ENCODE data around the gene THOC2. TPM values are rescaled to one million over a fixed set of nuclear protein-coding genes. Genes with fewer than 3 reads are reported as not detected.
"Not testable (repeated sequence)": the region's sequence is repeated elsewhere in the genome, so short reads cannot be mapped to it uniquely, and the experiment has no call there.

THOC2 gene
- 49.1 TPM for total RNA-seq

GRCh38 chrX:123732670-123733363 lies at the start of gene THOC2:
TSS of gene THOC2 (minus strand) at chrX:123733052. CDS start at chrX:123733022, 30 bp downstream.
- H3K27ac ChIP-seq (ENCODE audit: low read depth, low read length) = peak within 1 kb of the TSS; percentile 84
- peak within 1 kb of the TSS; percentile 79 to 83 (median 80) for H3K4me3 ChIP-seq (ENCODE audit: low read length in 3 of 3)
- H3K27me3 ChIP-seq (ENCODE audit: control insufficient read depth in 3 of 3, insufficient read depth in 3 of 3, low read length in 3 of 3) = no peaks in the 10 kb centered on the region
- no peaks in the 10 kb centered on the region for H3K36me3 ChIP-seq (ENCODE audit: control insufficient read depth in 3 of 3, insufficient read depth in 3 of 3, low read length in 3 of 3)
- H3K9ac ChIP-seq (ENCODE audit: low read depth in 1 of 3, low read length in 3 of 3) = peak within 1 kb of the TSS; percentile 77 to 85 (median 81)
- H3K4me1 ChIP-seq (ENCODE audit: control insufficient read depth in 3 of 3, insufficient read depth in 3 of 3, low read length in 3 of 3) = peaks cover 0 to 10% (median 6%) of the 10 kb centered on the region in 3 donors
- no peaks in the 10 kb centered on the region for H3K9me3 ChIP-seq (ENCODE audit: control insufficient read depth in 3 of 3, low read length in 3 of 3)

GRCh38 chrX:123781786-123782185 lies 48.9 kb upstream of the THOC2 start:
- not testable (repeated sequence) for H3K27ac ChIP-seq (ENCODE audit: low read depth, low read length); H3K4me1 ChIP-seq (ENCODE audit: control insufficient read depth in 3 of 3, insufficient read depth in 3 of 3, low read length in 3 of 3); H3K9ac ChIP-seq (ENCODE audit: low read depth in 1 of 3, low read length in 3 of 3); H3K9me3 ChIP-seq (ENCODE audit: control insufficient read depth in 3 of 3, low read length in 3 of 3); H3K27me3 ChIP-seq (ENCODE audit: control insufficient read depth in 3 of 3, insufficient read depth in 3 of 3, low read length in 3 of 3); H3K4me3 ChIP-seq (ENCODE audit: low read length in 3 of 3); H3K36me3 ChIP-seq (ENCODE audit: control insufficient read depth in 3 of 3, insufficient read depth in 3 of 3, low read length in 3 of 3)

GRCh38 chrX:123779908-123780396 lies 47.1 kb upstream of the THOC2 start:
- Histone ChIP-seq H3K9me3 (ENCODE audit: control insufficient read depth in 3 of 3, low read length in 3 of 3) (no peaks in the 10 kb centered on the region), H3K36me3 (ENCODE audit: control insufficient read depth in 3 of 3, insufficient read depth in 3 of 3, low read length in 3 of 3) (no peaks in the 10 kb centered on the region), H3K27ac (ENCODE audit: low read depth, low read length) (no peak overlapping the region)

GRCh38 chrX:123773258-123773988 lies 40.6 kb upstream of the THOC2 start:
- no peaks in the 10 kb centered on the region for H3K27me3 ChIP-seq (ENCODE audit: control insufficient read depth in 3 of 3, insufficient read depth in 3 of 3, low read length in 3 of 3)
- no peaks in the 10 kb centered on the region for H3K9me3 ChIP-seq (ENCODE audit: control insufficient read depth in 3 of 3, low read length in 3 of 3)
- H3K4me1 ChIP-seq (ENCODE audit: control insufficient read depth in 3 of 3, insufficient read depth in 3 of 3, low read length in 3 of 3) = no peaks in the 10 kb centered on the region
- no peak overlapping the region for H3K27ac ChIP-seq (ENCODE audit: low read depth, low read length)
- no peaks in the 10 kb centered on the region for H3K36me3 ChIP-seq (ENCODE audit: control insufficient read depth in 3 of 3, insufficient read depth in 3 of 3, low read length in 3 of 3)
- no peak overlapping the region for H3K4me3 ChIP-seq (ENCODE audit: low read length in 3 of 3)
- H3K9ac ChIP-seq (ENCODE audit: low read depth in 1 of 3, low read length in 3 of 3) = no peak overlapping the region

More at GRCh38 chrX:123779908-123780396, 47.1 kb upstream of the THOC2 start:
- H3K4me1 ChIP-seq (ENCODE audit: control insufficient read depth in 3 of 3, insufficient read depth in 3 of 3, low read length in 3 of 3) = no peaks in the 10 kb centered on the region
- H3K27me3 ChIP-seq (ENCODE audit: control insufficient read depth in 3 of 3, insufficient read depth in 3 of 3, low read length in 3 of 3) = no peaks in the 10 kb centered on the region
- H3K9ac ChIP-seq (ENCODE audit: low read depth in 1 of 3, low read length in 3 of 3) = no peak overlapping the region
- H3K4me3 ChIP-seq (ENCODE audit: low read length in 3 of 3) = no peak overlapping the region

- no peak overlapping the region for H3K27ac ChIP-seq (ENCODE audit: low read depth, low read length)
- no peaks in the 10 kb centered on the region for H3K4me1 ChIP-seq (ENCODE audit: control insufficient read depth in 3 of 3, insufficient read depth in 3 of 3, low read length in 3 of 3)
Measured at GRCh38 chrX:123771449-123772064, 38.7 kb upstream of the THOC2 start.

GRCh38 chrX:123764967-123765871 lies 32.4 kb upstream of the THOC2 start:
- H3K9ac ChIP-seq (ENCODE audit: low read depth in 1 of 3, low read length in 3 of 3) = peak overlapping the region in 1 of 3 donors; percentile 45
- H3K27ac ChIP-seq (ENCODE audit: low read depth, low read length) = no peak overlapping the region
- H3K4me3 ChIP-seq (ENCODE audit: low read length in 3 of 3) = peak overlapping the region; percentile 65 to 70 (median 66)
- H3K36me3 ChIP-seq (ENCODE audit: control insufficient read depth in 3 of 3, insufficient read depth in 3 of 3, low read length in 3 of 3) = no peaks in the 10 kb centered on the region
- no peaks in the 10 kb centered on the region for H3K4me1 ChIP-seq (ENCODE audit: control insufficient read depth in 3 of 3, insufficient read depth in 3 of 3, low read length in 3 of 3)
- H3K9me3 ChIP-seq (ENCODE audit: control insufficient read depth in 3 of 3, low read length in 3 of 3) = no peaks in the 10 kb centered on the region
- H3K27me3 ChIP-seq (ENCODE audit: control insufficient read depth in 3 of 3, insufficient read depth in 3 of 3, low read length in 3 of 3) = no peaks in the 10 kb centered on the region

More at GRCh38 chrX:123771449-123772064, 38.7 kb upstream of the THOC2 start:
- H3K9ac ChIP-seq (ENCODE audit: low read depth in 1 of 3, low read length in 3 of 3) = no peak overlapping the region
- H3K9me3 ChIP-seq (ENCODE audit: control insufficient read depth in 3 of 3, low read length in 3 of 3) = no peaks in the 10 kb centered on the region
- no peaks in the 10 kb centered on the region for H3K36me3 ChIP-seq (ENCODE audit: control insufficient read depth in 3 of 3, insufficient read depth in 3 of 3, low read length in 3 of 3)
- H3K27me3 ChIP-seq (ENCODE audit: control insufficient read depth in 3 of 3, insufficient read depth in 3 of 3, low read length in 3 of 3) = no peaks in the 10 kb centered on the region
- H3K4me3 ChIP-seq (ENCODE audit: low read length in 3 of 3) = no peak overlapping the region

GRCh38 chrX:123759849-123760248 lies 27.0 kb upstream of the THOC2 start:
- H3K9me3 ChIP-seq (ENCODE audit: control insufficient read depth in 3 of 3, low read length in 3 of 3); H3K27me3 ChIP-seq (ENCODE audit: control insufficient read depth in 3 of 3, insufficient read depth in 3 of 3, low read length in 3 of 3): not testable (repeated sequence)

GRCh38 chrX:123757794-123758193 lies 24.9 kb upstream of the THOC2 start:
- H3K4me3 ChIP-seq (ENCODE audit: low read length in 3 of 3); H3K9me3 ChIP-seq (ENCODE audit: control insufficient read depth in 3 of 3, low read length in 3 of 3); H3K27ac ChIP-seq (ENCODE audit: low read depth, low read length); H3K4me1 ChIP-seq (ENCODE audit: control insufficient read depth in 3 of 3, insufficient read depth in 3 of 3, low read length in 3 of 3); H3K9ac ChIP-seq (ENCODE audit: low read depth in 1 of 3, low read length in 3 of 3); H3K36me3 ChIP-seq (ENCODE audit: control insufficient read depth in 3 of 3, insufficient read depth in 3 of 3, low read length in 3 of 3); H3K27me3 ChIP-seq (ENCODE audit: control insufficient read depth in 3 of 3, insufficient read depth in 3 of 3, low read length in 3 of 3): not testable (repeated sequence)

More at GRCh38 chrX:123759849-123760248, 27.0 kb upstream of the THOC2 start:
- not testable (repeated sequence) for H3K4me3 ChIP-seq (ENCODE audit: low read length in 3 of 3); H3K27ac ChIP-seq (ENCODE audit: low read depth, low read length); H3K9ac ChIP-seq (ENCODE audit: low read depth in 1 of 3, low read length in 3 of 3); H3K36me3 ChIP-seq (ENCODE audit: control insufficient read depth in 3 of 3, insufficient read depth in 3 of 3, low read length in 3 of 3); H3K4me1 ChIP-seq (ENCODE audit: control insufficient read depth in 3 of 3, insufficient read depth in 3 of 3, low read length in 3 of 3)

GRCh38 chrX:123756320-123756719 lies 23.5 kb upstream of the THOC2 start:
- Histone ChIP-seq H3K36me3 (ENCODE audit: control insufficient read depth in 3 of 3, insufficient read depth in 3 of 3, low read length in 3 of 3) (no peaks in the 10 kb centered on the region), H3K9me3 (ENCODE audit: control insufficient read depth in 3 of 3, low read length in 3 of 3) (no peaks in the 10 kb centered on the region), H3K4me3 (ENCODE audit: low read length in 3 of 3) (no peak overlapping the region), H3K27me3 (ENCODE audit: control insufficient read depth in 3 of 3, insufficient read depth in 3 of 3, low read length in 3 of 3) (no peaks in the 10 kb centered on the region), H3K27ac (ENCODE audit: low read depth, low read length) (no peak overlapping the region), H3K9ac (ENCODE audit: low read depth in 1 of 3, low read length in 3 of 3) (no peak overlapping the region), H3K4me1 (ENCODE audit: control insufficient read depth in 3 of 3, insufficient read depth in 3 of 3, low read length in 3 of 3) (peaks cover 0 to 3% (median 0%) of the 10 kb centered on the region in 3 donors)

All from skeletal muscle tissue (tissue), 4 donors.